T-helper 9 cell (primary cell): Measurements from ENCODE around the gene TMEM175.
A peak's percentile ranks its signal among the peaks of the same experiment; 100 is the strongest.
"Not testable (repeated sequence)": the region's sequence is repeated elsewhere in the genome, so short reads cannot be mapped to it uniquely, and the experiment has no call there.

ENCODE experiments used
- DNase-seq: peaks from one replicate; pipeline ENCODE4 v3.0.0-alpha.2; 2020

The TMEM175 gene

GRCh38 chr4:972651-973424 lies 40.6 kb downstream of the TMEM175 start:
- peak; percentile 50 for DNase-seq

GRCh38 chr4:973431-974397 lies 41.5 kb downstream of the TMEM175 start, which contains the start of gene DGKQ:
Gene DGKQ (minus strand): TSS chr4:973569. CDS start chr4:973482, 87 bp downstream.
- peak; percentile 91 for DNase-seq

- DNase-seq = no peak
Observed at GRCh38 chr4:974668-975067, 42.4 kb downstream of the TMEM175 start.

- not testable (repeated sequence) for DNase-seq
Observed at GRCh38 chr4:976016-976415, 43.8 kb downstream of the TMEM175 start.

GRCh38 chr4:978957-979701 lies 46.9 kb downstream of the TMEM175 start:
- DNase-seq = no peak

GRCh38 chr4:982291-982690 lies 50.0 kb downstream of the TMEM175 start:
- no peak for DNase-seq

GRCh38 chr4:982814-983213 lies 50.6 kb downstream of the TMEM175 start:
- no peak for DNase-seq

GRCh38 chr4:984336-985054 lies 52.2 kb downstream of the TMEM175 start:
- DNase-seq = no peak

GRCh38 chr4:985123-985830 lies 53.0 kb downstream of the TMEM175 start:
- peak; percentile 51 for DNase-seq

- DNase-seq = no peak
Observed at GRCh38 chr4:986428-986878, 54.2 kb downstream of the TMEM175 start.

- DNase-seq = peak; percentile 81
Observed at GRCh38 chr4:986879-987623, 54.8 kb downstream of the TMEM175 start, which contains the start of gene IDUA. Gene IDUA (plus strand): TSS chr4:987044. CDS start chr4:987085, 41 bp downstream.

- no peak for DNase-seq
Observed at GRCh38 chr4:987624-988513, 55.6 kb downstream of the TMEM175 start.

- no peak for DNase-seq
Observed at GRCh38 chr4:988726-989721, 56.8 kb downstream of the TMEM175 start.

- no peak for DNase-seq
Observed at GRCh38 chr4:989722-990471, 57.6 kb downstream of the TMEM175 start.

- DNase-seq = no peak
Observed at GRCh38 chr4:990746-991367, 58.6 kb downstream of the TMEM175 start.

- no peak for DNase-seq
Observed at GRCh38 chr4:991451-992296, 59.4 kb downstream of the TMEM175 start.
